Prostate gland (tissue), 2 donors: ENCODE results near the gene GPR137B. TPM values are rescaled to one million over a fixed set of nuclear protein-coding genes. Genes with fewer than 3 reads are reported as not detected.

Source experiments
- total RNA-seq, 2 donors: library from RNA; depleted of rRNA; stranded (reverse); fragments of >200 nt; gene quantifications; one replicate each; pipeline ENCODE4 v1.1.0, GENCODE V29; 2016

Gene GPR137B
- total RNA-seq, 2 donors from 2014 or later = 9.1 to 33.7 TPM

Other genes starting within 250 kb of the GPR137B start
- gene NID1, start 77.4 kb upstream of the GPR137B start, total RNA-seq = 10 to 100 TPM; 21.6 to 74.9 TPM
- 10 to 100 TPM; 10.4 to 12.0 TPM for gene ERO1B, start 139.4 kb downstream of the GPR137B start, total RNA-seq